GM20000 (cell line): ENCODE results near the gene CCR7.

Experiments used
- DNase-seq: peaks from one replicate; pipeline ENCODE4 v3.0.0; 2012; ENCODE audit warnings: low spot score
- CTCF ChIP-seq: IDR thresholded peaks from 2 replicates; pipeline ENCODE4 v1.5.1; 2012; ENCODE audit warnings: mild to moderate bottlenecking, control low read depth; ENCODE audit errors: extremely low read depth, missing control alignments

Gene CCR7

DNA sequence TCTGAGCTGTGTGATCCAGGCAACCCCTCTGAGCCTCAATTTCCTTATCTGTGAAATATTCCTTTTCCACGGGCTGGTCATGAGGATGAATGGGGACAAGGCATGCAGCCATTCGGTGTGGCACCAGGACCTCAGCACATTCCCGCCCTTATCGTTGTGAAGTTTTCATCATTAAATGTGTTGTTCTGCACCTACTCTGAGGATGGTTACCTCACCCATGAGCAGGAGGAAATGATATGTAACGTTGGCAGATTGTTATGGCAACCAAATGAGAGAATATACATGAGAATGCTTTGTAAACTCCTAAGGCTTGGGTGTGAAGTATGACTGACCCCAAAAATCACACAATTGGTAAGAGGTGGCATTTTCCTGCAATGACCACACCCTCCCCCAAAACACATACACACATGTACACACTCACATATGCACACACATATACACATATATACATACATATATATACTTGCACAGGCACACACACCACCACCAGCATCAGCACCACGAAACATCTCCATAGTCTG is 42.8 kb upstream of the CCR7 start:
- DNase-seq = no peak
- no peak for TF ChIP-seq CTCF

DNA sequence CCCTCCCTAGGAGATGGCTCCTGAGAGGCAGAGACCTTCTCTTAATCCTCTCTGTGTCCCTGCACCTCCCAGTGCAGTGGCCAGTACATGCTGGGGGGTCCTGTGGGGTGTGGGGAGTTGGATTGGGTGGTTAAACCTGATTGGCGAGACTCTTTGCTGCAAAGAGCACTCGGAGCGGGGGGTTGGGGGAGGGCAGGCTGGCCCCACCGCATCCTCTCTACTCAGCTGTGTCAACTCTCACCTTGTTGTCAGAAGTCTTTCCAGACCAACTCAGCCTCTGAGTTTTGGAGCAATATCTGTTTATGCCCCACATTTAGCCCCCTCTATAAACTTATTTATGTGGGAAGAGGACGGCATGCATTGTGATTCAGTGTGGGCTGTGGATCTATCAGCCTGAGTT is 42.4 kb upstream of the CCR7 start:
- DNase-seq = no peak
- no peak for TF ChIP-seq CTCF

DNA sequence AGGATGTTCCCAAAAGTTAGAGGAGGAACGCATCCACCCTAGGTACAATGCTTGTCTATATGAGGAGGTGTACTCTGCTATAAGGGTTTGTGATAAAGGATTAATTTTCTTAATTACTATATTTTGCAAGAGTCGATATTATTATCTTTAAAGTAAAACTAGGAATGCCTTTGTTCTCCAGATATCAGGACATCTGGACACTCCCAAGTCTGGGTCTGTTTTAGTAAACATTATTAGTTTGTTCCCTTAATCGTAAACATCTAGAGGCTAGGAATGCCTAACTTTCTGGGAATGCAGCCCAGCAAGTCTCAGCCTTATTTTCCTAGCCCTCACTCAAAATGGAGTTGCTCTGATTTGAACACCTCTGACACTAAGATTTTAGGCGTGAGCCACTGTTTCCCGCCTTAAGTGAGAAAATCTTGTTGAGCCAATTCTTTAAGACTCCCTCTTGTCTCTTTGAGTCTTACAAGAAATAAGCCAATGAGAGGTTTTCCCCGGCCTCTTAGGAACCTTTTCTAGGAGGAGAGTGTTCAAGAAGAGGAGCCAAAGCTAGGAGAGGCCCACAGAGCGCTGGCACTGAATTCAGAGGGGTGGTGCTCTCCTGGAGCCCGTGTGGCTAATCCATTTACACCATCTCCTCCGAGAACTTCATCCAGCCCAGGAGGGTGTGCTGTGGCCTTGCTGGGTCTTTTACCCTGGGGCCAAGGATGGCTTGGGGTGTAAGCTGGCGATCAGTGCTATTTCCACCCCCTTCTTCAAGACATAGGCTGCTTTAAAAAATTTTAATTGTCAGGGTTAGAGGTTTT is 41.5 kb upstream of the CCR7 start:
- no peak for TF ChIP-seq CTCF
- no peak for DNase-seq

GRCh38 chr17:40605306-40605705 is 40.0 kb upstream of the CCR7 start:
- no peak for TF ChIP-seq CTCF
- no peak for DNase-seq

- no peak for TF ChIP-seq CTCF
- DNase-seq = no peak
These were observed 39.2 kb upstream of the CCR7 start for GRCh38 chr17:40604327-40605080.

DNA sequence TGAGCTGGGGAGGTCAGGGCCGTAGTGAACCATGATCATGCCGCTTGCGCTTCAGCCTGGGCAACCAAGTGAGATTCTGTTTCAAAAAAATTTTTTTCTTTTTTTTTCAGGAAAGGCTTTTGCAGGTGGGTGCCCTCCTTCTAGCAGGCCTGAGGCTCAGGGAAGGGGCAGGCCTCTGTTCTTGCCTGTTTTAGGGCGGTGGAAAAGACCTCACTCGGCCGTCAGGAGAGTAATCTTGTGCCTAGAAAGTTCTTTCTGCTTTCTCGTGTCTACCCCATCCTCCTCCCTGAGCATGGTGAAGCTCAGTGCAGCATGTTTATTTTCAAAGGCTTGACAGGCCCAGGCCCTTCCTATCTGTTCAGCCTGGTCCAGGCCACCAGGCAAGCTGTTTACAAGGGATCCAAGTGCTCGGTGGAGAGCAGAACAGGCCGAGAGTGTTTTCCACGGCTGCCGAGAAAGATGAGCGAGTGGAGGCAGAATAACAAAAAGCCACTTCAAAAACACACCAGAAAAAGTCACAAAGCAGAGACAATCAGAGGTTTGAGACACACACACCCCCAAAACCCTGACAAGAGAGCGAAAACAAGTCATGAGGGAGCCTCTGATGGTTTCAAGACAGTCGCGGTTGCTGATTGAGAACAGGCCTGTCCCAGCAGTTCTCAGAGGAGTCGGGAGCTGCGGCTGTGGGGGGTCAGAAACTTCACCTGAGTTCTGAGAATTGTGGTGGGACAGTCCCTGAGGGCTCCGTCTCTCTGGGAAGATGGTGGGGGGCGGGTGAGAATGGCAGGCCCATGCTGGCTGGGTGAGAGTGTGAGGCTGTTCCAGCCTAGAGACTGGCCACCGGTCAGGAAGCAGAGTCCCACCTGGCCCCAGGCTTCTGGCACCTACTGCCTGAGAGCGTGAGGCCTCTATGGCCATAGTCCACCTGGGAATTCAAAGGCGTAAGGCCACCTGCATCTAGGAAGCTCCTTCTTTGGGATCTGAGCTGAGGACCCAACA is 37.5 kb upstream of the CCR7 start:
- peak; percentile 55 for DNase-seq
- no peak for TF ChIP-seq CTCF
